Mesothelial cell of epicardium (in vitro differentiated cells): ENCODE data around the gene SYNE4. TPM values are rescaled to one million over a fixed set of nuclear protein-coding genes. Genes with fewer than 3 reads are reported as not detected.

Experiments used
- DNase-seq, 2 experiments: peaks; one replicate each; pipeline ENCODE4 v3.0.0; 2021; ENCODE audit warnings: low spot score in 2 of 2; ENCODE audit not compliant: unreplicated experiment in 2 of 2
- H3K27ac Mint-ChIP-seq: 2 replicates; pipeline ENCODE4 v1.8.0; 2021; ENCODE audit warnings: mixed read lengths
- H3K27me3 Mint-ChIP-seq: 2 replicates; pipeline ENCODE4 v1.8.0; 2021; ENCODE audit warnings: low read depth, mixed read lengths
- H3K36me3 Mint-ChIP-seq: 2 replicates; pipeline ENCODE4 v1.8.0; 2021; ENCODE audit warnings: mixed read lengths
- H3K4me1 Mint-ChIP-seq: 2 replicates; pipeline ENCODE4 v1.8.0; 2021; ENCODE audit warnings: mixed read lengths
- H3K4me3 Mint-ChIP-seq: 2 replicates; pipeline ENCODE4 v1.8.0; 2021; ENCODE audit warnings: mild to moderate bottlenecking, moderate library complexity, mixed read lengths
- H3K9me3 Mint-ChIP-seq: 2 replicates; pipeline ENCODE4 v1.8.0; 2021; ENCODE audit warnings: mixed read lengths
- total RNA-seq: library from RNA; stranded (reverse); gene quantifications from 3 replicates; pipeline ENCODE4 v1.2.1, GENCODE V29; 2021
- TF ChIP-seq, protein P1 (sequence below): fragments of 200-600 bp; sonication (generic); IDR thresholded peaks from one replicate; pipeline ENCODE4 v1.5.0; 2021; ENCODE audit warnings: antibody characterized with exemption; ENCODE audit not compliant: unreplicated experiment

The SYNE4 gene
- total RNA-seq, 1 donor from 2014 or later, result 17.0 TPM

- H3K36me3 Mint-ChIP-seq, result no peaks in the 10 kb centered on the region
- H3K9me3 Mint-ChIP-seq, result no peaks in the 10 kb centered on the region
- H3K4me1 Mint-ChIP-seq, result no peaks in the 10 kb centered on the region
- H3K27me3 Mint-ChIP-seq, result peaks cover 32% of the 10 kb centered on the region
- TF ChIP-seq, protein P1, sequence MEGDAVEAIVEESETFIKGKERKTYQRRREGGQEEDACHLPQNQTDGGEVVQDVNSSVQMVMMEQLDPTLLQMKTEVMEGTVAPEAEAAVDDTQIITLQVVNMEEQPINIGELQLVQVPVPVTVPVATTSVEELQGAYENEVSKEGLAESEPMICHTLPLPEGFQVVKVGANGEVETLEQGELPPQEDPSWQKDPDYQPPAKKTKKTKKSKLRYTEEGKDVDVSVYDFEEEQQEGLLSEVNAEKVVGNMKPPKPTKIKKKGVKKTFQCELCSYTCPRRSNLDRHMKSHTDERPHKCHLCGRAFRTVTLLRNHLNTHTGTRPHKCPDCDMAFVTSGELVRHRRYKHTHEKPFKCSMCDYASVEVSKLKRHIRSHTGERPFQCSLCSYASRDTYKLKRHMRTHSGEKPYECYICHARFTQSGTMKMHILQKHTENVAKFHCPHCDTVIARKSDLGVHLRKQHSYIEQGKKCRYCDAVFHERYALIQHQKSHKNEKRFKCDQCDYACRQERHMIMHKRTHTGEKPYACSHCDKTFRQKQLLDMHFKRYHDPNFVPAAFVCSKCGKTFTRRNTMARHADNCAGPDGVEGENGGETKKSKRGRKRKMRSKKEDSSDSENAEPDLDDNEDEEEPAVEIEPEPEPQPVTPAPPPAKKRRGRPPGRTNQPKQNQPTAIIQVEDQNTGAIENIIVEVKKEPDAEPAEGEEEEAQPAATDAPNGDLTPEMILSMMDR, result no peak
- no peak overlapping the region for H3K27ac Mint-ChIP-seq
- no peak overlapping the region for H3K4me3 Mint-ChIP-seq
- peak in 1 of 2 experiments; percentile 53 for DNase-seq
Measured at GRCh38 chr19:35975608-35976214, 32.9 kb downstream of the SYNE4 start.

DNA sequence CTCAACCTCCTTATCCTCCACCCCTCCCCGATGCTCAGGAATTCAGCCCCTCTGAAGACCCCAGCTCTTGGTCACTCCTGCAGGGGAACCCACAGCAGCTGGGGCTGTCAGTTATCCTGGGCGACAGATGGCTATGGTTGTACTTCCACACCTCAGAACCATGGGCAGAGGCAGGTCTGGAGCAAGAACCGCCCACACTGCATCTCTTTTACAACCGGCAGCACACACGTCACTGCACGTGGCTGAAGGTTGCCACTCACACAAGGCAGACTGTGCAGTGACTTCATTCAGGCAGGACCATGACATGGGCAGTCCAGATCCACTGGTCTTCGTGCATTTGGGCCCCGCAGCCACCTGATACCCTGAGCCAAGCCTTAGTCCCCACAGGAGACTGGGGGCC is 35.1 kb downstream of the SYNE4 start:
- Mint-ChIP-seq H3K4me1 (no peaks in the 10 kb centered on the region), H3K9me3 (no peaks in the 10 kb centered on the region), H3K27me3 (peaks cover 28% of the 10 kb centered on the region), H3K27ac (no peak overlapping the region), H3K4me3 (no peak overlapping the region), H3K36me3 (no peaks in the 10 kb centered on the region)
- no peak for DNase-seq
- TF ChIP-seq, protein P1, result no peak

DNA sequence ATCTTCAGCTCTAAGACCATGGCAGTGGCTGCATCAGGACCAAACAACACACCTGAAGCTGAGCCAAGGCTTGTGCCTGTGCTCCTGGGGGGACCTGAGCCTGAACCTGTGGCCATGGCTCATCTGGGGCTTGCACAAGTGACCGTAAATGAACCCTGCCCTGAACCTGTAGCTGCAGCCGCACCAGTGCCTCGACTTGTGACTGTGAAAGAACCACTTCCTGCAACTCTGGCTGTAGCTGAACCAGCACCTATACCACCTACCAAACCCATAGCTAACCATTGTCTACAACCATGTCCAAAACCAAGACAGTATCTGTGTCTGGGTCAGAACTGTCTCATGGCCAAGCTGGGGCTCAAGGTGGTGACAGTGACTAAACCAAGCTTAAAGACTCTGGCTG is 41.8 kb downstream of the SYNE4 start:
- H3K9me3 Mint-ChIP-seq, result no peaks in the 10 kb centered on the region
- peaks cover 28% of the 10 kb centered on the region for H3K27me3 Mint-ChIP-seq
- no peak overlapping the region for H3K27ac Mint-ChIP-seq
- TF ChIP-seq, protein P1, result no peak
- no peak for DNase-seq
- H3K36me3 Mint-ChIP-seq, result no peaks in the 10 kb centered on the region
- H3K4me1 Mint-ChIP-seq, result no peaks in the 10 kb centered on the region
- H3K4me3 Mint-ChIP-seq, result no peak overlapping the region

DNA sequence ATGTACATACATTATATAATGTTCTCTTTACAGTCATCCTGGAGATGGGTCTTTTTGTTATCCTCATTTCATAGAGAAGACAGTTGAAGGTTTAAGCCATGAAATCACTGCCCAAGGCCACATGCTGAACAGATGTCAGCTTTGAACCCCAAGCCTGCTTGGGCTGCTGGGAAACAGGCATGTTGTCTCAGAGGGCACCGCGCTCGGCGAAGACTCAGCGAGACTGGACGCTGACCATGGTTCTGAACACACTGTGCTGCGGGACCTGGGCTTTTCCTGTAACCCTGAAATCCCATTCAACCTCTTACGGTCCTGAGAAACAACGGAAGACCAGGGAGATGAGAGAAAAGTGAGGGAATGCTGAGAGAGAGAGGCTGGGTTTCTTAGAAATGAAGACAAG is 45.1 kb downstream of the SYNE4 start:
- H3K9me3 Mint-ChIP-seq, result no peaks in the 10 kb centered on the region
- no peaks in the 10 kb centered on the region for H3K36me3 Mint-ChIP-seq
- H3K4me1 Mint-ChIP-seq, result no peaks in the 10 kb centered on the region
- H3K27me3 Mint-ChIP-seq, result peaks cover 53% of the 10 kb centered on the region
- DNase-seq, result peak; percentile 54 to 79
- H3K4me3 Mint-ChIP-seq, result no peak overlapping the region
- TF ChIP-seq, protein P1, result no peak
- H3K27ac Mint-ChIP-seq, result no peak overlapping the region

GRCh38 chr19:35960432-35960972 is 48.1 kb downstream of the SYNE4 start:
- Mint-ChIP-seq H3K27ac (no peak overlapping the region), H3K4me3 (no peak overlapping the region), H3K27me3 (peaks cover 66% of the 10 kb centered on the region), H3K36me3 (no peaks in the 10 kb centered on the region), H3K9me3 (peaks cover 5% of the 10 kb centered on the region), H3K4me1 (no peaks in the 10 kb centered on the region)
- DNase-seq, result no peak
- TF ChIP-seq, protein P1, result no peak
